ENCODE data around the gene SLC28A3. TPM values are rescaled to one million over a fixed set of nuclear protein-coding genes. Genes with fewer than 3 reads are reported as not detected.

Gene SLC28A3
- total RNA-seq, 1 experiment from 2014 or later = not detected

- peaks cover 8% of the 10 kb centered on the region for H3K9me3 Mint-ChIP-seq
- TF ChIP-seq SOX15 (CRISPR knock-in tag; IDR thresholded peaks at IDR 0.05) (no peak), ZNF219 (CRISPR knock-in tag; IDR thresholded peaks at IDR 0.05; ENCODE audit: borderline replicate concordance) (no peak), PREB (CRISPR knock-in tag; IDR thresholded peaks at IDR 0.05; ENCODE audit: borderline replicate concordance) (no peak), EMX1 (CRISPR knock-in tag; IDR thresholded peaks at IDR 0.05) (no peak), ELF4 (CRISPR knock-in tag; IDR thresholded peaks at IDR 0.05; ENCODE audit: low read depth) (no peak), TEAD1 (CRISPR knock-in tag; IDR thresholded peaks at IDR 0.05) (no peak), TCF7 (CRISPR knock-in tag; IDR thresholded peaks at IDR 0.05; ENCODE audit: low read depth) (no peak), NR2C2 (CRISPR knock-in tag; IDR thresholded peaks at IDR 0.05) (no peak), ZBTB43 (CRISPR knock-in tag; IDR thresholded peaks at IDR 0.05) (no peak), TP53 (CRISPR knock-in tag; IDR thresholded peaks at IDR 0.05) (no peak)
- H3K36me3 Mint-ChIP-seq = no peaks in the 10 kb centered on the region
- H3K4me3 Mint-ChIP-seq = no peak overlapping the region
- ATAC-seq = no peak
- ChIA-PET POLR2A (no interaction called here), CTCF (no interaction called here)
- H3K27ac Mint-ChIP-seq = no peak overlapping the region
- H3K27me3 Mint-ChIP-seq (ENCODE audit: low read depth) = no peaks in the 10 kb centered on the region; the same call in 1 of the 2 replicates
- no peak for DNase-seq (ENCODE audit: low spot score)
- 0 out of 2 replicates have a peak, but pooled peaks cover 3% of the 10 kb centered on the region for H3K4me1 Mint-ChIP-seq
Measured at GRCh38 chr9:84374516-84374915, 34.0 kb upstream of the SLC28A3 start.

GRCh38 chr9:84374013-84374412, 33.5 kb upstream of the SLC28A3 start:
- H3K4me3 Mint-ChIP-seq = no peak overlapping the region
- H3K27ac Mint-ChIP-seq = no peak overlapping the region
- no peaks in the 10 kb centered on the region for H3K36me3 Mint-ChIP-seq
- ChIA-PET POLR2A (no interaction called here), CTCF (interaction anchor here (0.6 kb wide), 1 partner anchor 23 kb away, joined by 3 read pairs; no protein-coding TSS in a partner anchor)
- no peaks in the 10 kb centered on the region for H3K27me3 Mint-ChIP-seq (ENCODE audit: low read depth)
- 0 out of 2 replicates have a peak, but pooled peaks cover 3% of the 10 kb centered on the region for H3K4me1 Mint-ChIP-seq
- peaks cover 8% of the 10 kb centered on the region for H3K9me3 Mint-ChIP-seq
- TF ChIP-seq ZNF671 (CRISPR knock-in tag; IDR thresholded peaks at IDR 0.05) (no peak), CTCF (IDR thresholded peaks at IDR 0.05) (no peak), E2F4 (CRISPR knock-in tag; IDR thresholded peaks at IDR 0.05; ENCODE audit: borderline replicate concordance, low read depth) (no peak), PREB (CRISPR knock-in tag; IDR thresholded peaks at IDR 0.05; ENCODE audit: borderline replicate concordance) (no peak), MLX (CRISPR knock-in tag; IDR thresholded peaks at IDR 0.05) (no peak), TEAD4 (CRISPR knock-in tag; IDR thresholded peaks at IDR 0.05) (no peak), CREM (CRISPR knock-in tag; IDR thresholded peaks at IDR 0.05) (no peak), HMGXB4 (CRISPR knock-in tag; IDR thresholded peaks at IDR 0.05) (no peak), NFE2L1 (CRISPR knock-in tag; IDR thresholded peaks at IDR 0.05) (no peak), TP53 (CRISPR knock-in tag; IDR thresholded peaks at IDR 0.05) (no peak), ESRRA (CRISPR knock-in tag; IDR thresholded peaks at IDR 0.05; ENCODE audit: borderline replicate concordance) (no peak)
- DNase-seq (ENCODE audit: low spot score) = no peak
- ATAC-seq = no peak

Measured in WTC11 (cell line).